DMS 273 (cell line): Measurements from ENCODE around the gene KRT4.
"Not testable (repeated sequence)": the region's sequence is repeated elsewhere in the genome, so short reads cannot be mapped to it uniquely, and the experiment has no call there.

Source experiments
- DNase-seq: peaks from one replicate; lab custom pipeline; 2025; ENCODE audit not compliant: unreplicated experiment; lab: John Stamatoyannopoulos, UW

Gene KRT4

DNA sequence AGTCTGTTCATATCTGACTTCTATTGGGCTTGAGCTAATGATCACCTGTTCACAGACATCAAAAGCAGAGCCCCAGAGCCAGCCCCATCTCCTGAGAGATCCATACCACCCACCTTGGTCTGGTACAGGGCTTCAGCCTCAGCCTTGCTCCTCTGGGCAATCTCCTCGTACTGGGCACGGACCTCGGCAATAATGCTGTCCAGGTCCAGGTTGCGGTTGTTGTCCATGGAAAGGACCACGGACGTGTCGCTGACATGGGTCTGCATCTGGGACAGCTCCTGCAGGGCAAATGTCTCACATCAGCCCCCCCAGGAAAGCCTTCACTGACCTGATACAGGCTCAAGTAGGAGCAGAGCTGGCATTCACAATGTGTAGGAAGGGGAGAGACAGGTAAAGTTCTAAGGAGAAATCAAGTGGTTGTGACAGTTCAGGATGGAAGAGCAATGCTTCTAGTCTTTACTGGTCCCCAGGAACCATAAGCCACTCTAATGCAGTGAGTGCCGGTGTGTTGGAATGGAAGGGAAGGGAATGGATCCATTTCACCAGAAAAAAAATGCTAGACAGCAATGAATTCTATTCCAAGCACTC lies 5.2 kb downstream of the KRT4 start:
- no peak for DNase-seq

DNA sequence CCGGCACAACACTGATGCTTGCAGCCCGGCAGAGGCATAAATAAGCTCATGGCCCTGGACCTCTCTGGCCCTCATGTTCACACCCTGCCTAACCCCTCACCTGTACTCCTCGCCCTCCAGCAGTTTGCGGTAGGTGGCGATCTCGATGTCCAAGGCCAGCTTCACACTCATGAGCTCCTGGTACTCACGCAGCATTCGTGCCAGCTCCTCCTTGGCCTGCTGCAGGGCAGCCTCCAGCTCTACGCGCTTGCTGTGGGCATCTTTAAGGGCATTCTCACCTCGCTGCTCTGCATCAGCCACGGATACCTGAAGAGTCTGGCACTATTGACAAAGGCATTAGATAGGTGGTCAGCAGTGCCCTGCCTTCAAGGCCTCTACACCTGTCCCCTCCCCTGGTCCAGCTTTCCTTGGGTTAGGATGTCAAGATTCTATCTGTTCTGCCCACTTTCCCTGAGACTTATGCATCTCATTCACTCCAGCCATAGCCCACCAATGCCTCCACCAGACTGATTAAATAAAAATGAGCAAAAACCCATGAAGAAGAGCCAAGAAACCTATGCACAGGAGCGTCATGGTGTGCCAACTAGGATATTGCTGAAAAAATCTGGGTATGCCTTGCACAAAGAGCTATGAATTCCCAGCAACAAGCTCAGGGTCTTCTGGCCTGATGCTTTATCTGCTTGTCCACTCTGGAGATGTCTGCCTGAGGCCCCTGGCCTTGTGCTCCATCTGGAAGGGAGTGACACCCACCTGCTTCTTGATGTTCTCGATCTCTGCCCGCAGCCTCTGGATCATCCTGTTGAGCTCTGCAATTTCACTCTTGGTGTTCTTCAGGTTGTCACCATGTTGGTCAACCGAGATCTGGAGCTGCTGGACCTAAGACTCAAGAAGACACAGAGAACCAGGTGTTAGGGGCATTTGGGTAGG lies 6.1 kb downstream of the KRT4 start:
- no peak for DNase-seq

DNA sequence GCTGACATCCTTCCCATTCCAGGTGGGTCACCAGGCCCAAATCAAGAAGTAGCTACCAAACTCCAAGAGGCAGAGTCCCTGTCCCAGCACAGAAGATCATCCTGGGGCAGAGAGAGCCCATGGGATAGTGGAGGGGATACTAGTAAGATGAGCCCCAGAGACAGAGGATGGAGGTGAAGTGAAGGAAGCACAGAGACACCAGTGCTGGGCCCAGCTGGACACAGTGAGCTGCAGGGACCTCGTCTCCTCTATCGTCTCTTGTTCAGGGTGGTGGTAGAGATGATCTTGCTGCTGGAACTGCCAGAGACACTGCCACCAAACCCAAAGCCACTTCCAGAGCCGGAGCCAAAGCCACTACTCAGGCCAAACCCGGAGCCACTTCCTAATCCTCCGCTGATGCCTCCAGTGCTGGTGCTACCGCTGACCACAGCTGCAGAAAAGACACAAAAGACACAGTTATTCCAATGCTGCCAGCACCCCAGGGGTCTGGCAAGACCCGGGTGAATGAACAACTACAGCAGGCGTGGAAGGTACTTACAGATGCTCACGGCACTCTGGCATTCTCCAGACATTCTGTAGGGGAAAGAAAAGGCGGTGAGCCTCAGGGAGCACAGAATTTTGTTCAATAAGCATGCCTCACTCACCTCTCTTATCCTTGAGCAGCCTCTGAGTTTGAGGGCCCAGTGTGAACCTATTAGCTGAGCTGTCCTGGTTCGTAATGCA lies 6.9 kb downstream of the KRT4 start:
- DNase-seq = no peak

DNA sequence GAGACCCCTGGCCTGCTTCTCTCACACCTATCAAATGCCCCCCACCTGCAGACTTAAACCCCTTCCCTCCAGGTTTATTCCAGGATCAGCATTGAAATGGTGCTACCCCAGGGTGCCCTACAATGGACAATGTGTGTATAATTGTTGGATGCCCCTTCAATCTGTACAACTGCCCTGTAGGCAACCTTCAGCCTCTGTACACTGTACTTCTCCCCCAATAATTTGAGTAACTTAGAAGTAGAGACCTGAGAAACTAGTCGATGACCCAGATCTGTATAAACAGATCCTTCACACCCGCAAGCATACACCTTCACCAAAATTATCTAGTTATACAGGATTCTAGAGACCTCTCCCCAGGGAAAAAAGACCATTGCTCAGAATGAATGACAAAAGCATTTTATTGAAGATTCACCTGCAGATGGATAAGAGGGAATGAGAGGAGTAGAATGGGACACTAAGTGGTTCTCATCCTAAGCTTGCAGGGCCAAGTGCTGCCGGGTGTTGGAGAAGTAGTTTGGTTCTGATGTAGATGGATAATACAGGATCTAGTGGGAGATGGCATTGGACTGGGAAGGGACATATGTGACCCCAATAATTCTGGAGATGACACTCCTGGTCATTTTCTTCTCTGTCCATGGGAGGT lies 7.6 kb downstream of the KRT4 start:
- DNase-seq = no peak

DNA sequence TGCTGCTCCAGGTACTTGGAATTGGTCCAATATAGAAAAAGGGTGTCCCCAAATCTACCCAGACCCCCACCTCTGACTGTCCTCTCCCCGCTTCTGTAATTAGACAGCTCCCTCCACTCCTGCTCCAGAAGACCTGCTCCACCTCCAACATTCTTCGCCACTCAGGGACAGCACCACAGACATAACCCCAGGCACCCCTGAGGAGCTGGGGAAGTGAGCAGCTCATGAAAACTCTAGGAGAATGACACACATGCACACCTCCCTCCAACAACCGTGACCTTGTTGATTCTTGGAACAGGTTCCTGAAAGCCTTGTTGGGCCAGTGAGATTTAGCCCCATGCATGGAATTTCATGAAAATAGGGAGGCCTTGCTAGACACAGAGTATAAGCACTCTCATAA lies 8.2 kb downstream of the KRT4 start:
- no peak for DNase-seq

DNA sequence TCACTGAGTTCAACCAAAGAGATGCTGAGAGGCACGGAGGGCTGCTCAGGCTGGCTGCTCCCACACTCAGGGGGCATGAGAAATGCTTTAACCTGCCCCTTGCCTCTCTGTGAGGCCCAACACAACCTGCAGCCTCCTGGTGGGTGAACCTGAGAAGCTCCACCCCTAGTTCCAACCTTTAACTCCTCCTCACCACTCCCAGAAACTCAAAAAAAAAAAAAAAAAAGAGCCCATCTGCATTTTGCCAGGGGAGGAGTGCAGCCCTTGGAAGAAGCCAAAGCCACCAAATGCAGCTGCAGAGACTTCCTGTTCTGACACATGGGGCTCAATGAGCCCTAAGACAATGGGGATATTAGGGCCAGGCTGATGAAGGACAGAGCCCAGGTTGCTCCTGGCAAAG lies 8.9 kb downstream of the KRT4 start:
- no peak for DNase-seq

DNA sequence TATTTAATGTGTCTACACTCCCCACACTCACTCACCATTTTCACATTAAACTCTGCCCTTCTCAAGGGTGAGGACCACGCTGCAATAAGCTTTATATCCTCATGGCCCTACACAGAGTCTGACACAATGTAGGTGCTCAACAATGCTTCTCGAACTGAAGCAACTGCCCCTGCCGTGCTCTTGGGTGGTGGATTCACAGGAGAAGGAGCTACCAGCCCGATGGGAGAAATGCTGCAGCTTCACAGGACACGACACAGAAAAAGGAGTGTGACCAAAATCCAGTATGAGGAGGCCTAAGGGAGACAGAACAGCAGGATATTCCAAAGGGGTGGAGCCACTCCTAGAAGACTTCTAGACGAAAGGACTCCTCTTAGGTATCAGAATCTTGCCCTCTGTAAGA lies 11.5 kb downstream of the KRT4 start:
- DNase-seq = no peak

DNA sequence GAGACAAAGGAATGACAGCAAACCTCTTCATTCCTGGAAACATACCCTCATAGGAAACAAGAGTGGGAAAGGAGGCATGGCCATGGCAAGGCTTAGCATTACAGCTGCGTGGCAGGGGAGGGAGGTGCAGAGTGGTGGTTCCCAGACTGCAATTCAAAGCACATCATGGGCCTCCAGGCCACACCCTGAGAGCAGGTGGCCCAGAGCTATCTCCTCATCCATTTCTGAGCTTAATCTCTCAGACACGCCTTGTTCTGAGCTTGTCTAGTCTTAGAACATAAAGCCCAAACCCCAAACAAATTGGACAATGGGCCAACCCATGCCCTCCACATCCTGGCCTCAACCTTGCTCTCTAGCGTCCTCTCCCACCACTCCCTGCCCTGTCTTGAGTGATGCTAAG lies 12.1 kb downstream of the KRT4 start:
- no peak for DNase-seq

DNA sequence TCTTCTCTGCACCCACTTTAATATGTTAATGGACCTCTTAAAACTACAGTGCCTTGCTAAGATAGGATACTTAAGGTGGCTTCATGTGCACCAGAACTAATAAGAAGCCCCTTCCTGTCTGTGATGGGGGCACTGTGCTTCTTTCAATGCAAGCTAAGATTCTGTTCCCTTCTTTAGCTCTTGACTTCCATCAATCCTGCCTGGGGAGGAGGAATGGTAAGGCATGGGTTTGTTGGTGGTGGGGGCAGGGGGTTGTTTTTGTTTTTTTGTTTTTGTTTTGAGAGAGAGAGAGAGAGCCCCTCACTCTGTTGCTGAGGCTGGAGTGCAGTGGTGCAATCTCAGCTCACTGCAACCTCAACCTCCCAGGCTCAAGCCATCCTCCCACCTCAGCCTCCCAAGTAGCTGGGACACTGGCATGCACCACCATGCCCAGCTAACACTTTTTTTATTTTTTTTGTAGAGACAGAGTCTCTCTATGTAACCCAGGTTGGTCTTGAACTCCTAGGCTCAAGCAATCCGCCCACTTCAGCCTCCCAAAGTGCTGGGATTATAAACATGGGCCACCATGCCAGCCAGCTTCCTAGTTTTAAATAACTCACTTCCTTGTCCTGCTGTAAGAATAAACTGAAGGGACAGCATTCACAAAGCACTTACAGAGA lies 13.5 kb downstream of the KRT4 start:
- no peak for DNase-seq

DNA sequence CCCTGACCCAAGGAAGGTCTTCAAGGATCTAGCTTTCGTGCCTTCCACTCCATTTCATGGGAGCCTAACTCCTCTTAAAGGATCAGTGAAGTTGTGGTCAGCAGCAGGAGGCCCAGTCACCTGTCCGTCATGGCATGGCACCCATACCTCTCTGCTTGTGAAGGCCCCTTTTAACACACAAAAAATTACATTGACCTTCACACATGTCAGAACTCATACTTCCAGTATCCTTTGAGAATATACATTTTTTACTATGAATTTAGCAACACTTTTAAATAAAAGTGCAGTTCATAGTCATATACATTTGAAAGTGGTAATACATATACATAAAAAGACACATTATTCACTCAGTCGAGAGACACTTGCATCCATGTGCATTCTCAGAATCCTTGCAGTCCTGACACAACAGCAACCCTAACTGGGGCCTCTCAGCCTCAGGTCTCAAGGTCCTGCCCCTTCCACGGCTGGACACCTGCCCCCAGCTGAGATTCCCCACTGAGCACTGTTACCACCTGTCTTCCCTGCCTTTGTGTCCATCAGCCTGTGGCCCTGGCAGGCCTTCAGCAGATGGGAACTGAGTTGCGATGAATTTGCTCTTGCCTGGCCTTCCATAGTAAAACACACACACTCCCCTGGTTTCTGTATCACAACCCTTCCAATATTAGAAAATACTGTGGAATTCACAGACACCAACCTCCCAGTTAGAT lies 14.3 kb downstream of the KRT4 start:
- DNase-seq = no peak

DNA sequence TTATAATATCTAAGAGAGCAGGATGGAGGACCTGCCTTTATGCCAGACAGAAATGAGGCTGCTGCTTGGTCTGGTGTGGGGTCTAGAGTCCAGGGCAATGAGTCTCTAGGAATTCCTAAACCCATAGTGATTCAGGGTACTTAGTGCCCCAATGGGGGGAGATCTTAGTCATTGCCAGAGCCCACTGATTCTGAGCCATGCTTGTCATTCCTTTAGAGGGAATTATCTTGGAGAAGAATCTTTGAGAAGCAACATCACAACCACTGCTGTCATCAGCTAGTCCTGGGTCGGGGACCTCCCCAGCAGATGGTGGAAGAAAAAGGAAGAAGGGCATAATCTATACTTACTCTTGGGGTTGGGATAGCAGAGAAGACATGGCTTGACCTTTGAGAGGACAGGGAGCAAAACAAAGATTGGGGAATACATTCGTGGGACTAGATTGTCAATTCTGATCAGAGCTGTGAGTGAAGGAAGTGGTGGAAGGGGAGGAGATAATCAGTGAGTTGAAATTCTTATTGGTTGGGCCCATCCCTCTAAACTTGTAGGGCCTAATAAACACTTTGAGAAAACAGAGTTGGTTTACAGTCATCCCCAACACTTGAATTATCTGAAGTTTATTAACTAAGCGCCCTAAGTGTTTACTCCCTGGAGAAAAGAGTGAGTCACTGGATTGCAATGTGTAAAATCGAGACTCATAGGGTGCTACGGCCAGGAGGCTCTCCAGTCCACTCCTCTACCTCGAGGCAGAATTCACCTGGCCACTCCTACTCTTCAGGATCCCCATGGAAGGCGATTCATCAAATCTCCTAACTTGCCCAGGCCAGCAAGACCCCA lies 15.0 kb downstream of the KRT4 start:
- no peak for DNase-seq

DNA sequence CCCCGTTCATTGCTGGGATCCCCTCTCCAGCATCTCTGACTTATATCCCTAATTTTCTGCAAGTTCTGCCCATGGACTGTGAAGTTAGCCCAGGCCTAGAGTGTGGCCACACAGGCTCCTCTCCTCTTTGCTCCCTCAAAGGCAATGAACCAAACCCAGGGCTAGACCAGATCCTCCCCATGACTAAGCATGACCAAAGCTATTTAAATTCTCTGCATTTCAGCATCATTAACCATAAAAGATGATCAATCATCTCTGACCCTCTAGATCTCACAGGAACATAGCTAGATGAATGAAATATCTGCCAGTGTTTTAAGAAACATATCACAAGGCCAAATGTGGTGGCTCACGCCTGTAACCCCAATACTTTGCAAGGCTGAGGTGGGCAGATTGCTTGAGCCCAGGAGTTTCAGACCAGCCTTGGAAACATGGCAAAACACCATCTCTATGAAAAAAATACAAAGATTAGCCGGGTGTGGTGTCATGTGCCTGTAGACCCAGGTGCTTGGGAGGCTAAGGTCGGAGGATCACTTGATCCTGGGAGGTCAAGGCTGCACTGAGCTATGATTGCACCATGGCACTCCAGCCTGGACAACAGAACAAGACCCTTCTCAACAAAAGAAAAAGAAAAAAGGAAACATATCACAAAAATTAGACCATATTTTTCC lies 15.8 kb downstream of the KRT4 start:
- no peak for DNase-seq

DNA sequence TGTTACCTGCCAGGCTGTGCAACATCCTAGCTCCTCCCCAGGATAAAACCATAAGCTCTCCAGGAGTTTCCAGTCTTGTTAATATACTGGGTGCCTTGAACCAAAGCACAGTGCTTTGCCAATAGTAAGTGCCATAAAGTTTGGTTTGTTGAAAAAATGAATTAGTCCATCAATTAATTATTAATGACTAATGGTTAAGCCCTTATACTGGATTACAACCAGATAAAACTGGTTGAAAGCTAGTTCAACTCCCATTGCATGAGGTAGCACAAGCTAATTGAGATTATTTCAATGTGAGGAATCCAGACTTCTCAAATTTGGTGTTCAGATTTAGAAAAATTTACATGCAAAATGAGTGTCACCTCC lies 16.4 kb downstream of the KRT4 start:
- DNase-seq = no peak

DNA sequence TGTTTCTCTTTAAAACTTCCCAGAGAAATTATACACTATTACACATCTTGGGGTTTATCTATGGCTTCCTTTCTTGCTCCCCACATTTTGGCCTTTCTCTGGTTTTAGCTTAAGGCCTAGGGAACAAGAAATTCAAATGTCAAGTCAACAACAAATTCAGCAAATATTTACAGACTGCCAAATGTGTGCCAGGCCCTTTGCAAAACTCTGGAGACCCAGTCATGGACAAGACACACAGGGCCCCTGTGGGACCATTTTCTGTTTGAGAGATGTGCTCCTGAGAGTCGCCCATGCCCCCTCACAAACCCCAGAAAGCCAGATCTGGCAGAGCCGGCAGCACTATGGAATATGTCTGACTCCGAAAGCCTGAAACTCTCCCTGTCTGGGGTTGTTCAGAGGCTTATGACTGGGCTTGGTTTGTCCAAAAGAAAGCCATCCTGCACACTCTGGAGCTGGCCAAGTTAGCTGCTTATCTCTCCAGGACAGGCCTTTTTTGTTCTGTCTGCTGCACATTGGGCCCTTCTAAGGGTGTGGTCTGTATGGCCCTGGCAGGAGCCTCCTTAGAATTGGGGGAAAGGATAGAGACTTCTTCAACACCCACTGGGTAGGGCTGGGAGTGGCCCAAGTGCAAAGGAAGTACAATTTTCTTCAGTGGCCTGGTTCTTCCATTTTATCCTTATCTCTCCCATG lies 16.9 kb downstream of the KRT4 start:
- DNase-seq = no peak

DNA sequence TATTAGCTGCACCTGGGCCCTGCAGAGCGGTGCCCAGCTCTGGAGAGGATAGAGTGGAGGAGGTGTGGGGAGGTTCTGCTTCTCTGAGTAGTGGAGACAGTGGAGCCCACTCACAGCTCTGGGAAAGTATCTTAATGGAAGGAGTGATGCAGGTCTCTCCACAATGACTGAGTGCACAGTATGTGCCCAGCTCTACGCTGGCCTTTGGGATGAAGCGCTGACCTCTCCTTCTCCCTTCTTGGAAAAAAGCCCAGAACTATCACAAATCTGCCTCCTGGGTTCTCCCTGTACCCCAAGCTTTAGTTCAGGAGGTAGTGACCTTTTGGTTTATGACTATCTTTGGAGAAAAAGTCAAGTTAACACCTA lies 17.5 kb downstream of the KRT4 start:
- DNase-seq = no peak

DNA sequence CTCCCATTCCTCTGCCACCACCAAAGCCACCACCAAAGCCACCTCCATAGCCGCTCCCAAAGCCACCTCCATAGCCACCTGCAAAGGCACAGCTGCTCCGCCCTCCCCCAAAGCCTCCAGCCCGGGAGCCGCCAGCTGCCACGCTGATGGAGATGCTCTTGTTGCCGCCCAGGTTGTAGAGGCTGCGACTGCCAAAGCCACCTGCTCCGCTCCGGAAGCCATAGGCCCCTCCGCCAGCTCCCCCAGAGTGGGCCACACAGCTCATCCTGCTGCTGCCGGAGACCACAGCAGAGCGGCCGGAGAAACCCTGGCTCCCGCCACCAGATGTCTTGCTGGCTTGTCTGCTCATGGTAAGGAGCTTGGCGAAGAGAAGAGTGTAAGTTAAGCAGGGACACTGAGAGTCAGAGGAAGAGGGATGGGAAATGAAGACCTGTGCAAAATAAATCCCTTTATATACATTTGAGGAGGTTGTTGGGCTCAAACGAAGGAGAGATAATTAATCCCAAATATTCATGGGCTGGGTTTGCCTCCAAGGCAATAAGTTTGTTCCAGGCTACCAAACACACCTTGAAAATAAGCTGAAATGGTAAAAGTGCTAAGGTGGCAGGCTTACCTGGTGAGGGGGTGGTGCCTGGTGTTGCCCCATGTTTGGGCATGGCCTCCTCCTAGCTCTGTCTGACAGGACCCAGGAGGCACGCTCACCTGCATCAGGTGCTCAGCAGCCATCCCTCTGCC lies 18.1 kb downstream of the KRT4 start, which contains the start of gene KRT3:
Gene KRT3 (minus strand): TSS at position 424 of the 735 bp plus-strand sequence. CDS start 75 bp downstream, at position 349.
- DNase-seq = no peak

DNA sequence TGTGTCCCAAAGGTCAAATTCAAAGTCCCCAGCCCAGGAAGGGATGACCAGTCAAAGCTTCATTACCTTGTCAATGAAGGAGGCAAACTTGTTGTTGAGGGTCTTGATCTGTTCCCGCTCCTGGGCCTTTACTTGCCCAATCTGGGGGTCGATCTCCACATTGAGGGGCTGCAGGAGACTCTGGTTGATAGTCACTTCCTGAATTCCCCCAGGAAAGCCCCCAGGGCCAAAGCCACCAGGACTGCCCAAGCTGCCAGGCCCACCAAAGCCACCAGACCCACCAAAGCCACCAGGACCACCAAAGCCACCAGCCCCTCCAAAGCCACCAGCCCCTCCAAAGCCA lies 18.6 kb downstream of the KRT4 start:
- not testable (repeated sequence) for DNase-seq
